Midbrain (tissue), 1 donor: ENCODE measurements around the gene OCIAD1.
A peak's percentile ranks its signal among the peaks of the same experiment; 100 is the strongest.
"Not testable (repeated sequence)": the region's sequence is repeated elsewhere in the genome, so short reads cannot be mapped to it uniquely, and the experiment has no call there.

Experiments used
- DNase-seq: peaks from one replicate; lab custom pipeline; 2025; lab: John Stamatoyannopoulos, UW

The OCIAD1 gene

GRCh38 chr4:48816971-48817370 lies 13.9 kb upstream of the OCIAD1 start:
- DNase-seq = no peak

- DNase-seq = not testable (repeated sequence)
Observed at GRCh38 chr4:48821431-48821830, 9.5 kb upstream of the OCIAD1 start.

GRCh38 chr4:48827622-48828021 lies 3.3 kb upstream of the OCIAD1 start:
- DNase-seq = no peak

- DNase-seq = no peak
Observed at GRCh38 chr4:48831532-48832030, 693 bp downstream of the OCIAD1 start.

- DNase-seq = no peak
Observed at GRCh38 chr4:48832571-48832970, 1.7 kb downstream of the OCIAD1 start.

- no peak for DNase-seq
Observed at GRCh38 chr4:48836658-48837057, 5.8 kb downstream of the OCIAD1 start.

GRCh38 chr4:48841045-48841827 lies 10.3 kb downstream of the OCIAD1 start:
- no peak for DNase-seq

GRCh38 chr4:48844843-48845242 lies 14.0 kb downstream of the OCIAD1 start:
- no peak for DNase-seq

GRCh38 chr4:48848799-48849198 lies 17.9 kb downstream of the OCIAD1 start:
- not testable (repeated sequence) for DNase-seq

- DNase-seq = no peak
Observed at GRCh38 chr4:48851651-48852050, 20.8 kb downstream of the OCIAD1 start.

- DNase-seq = no peak
Observed at GRCh38 chr4:48853604-48854394, 22.9 kb downstream of the OCIAD1 start.

- DNase-seq = no peak
Observed at GRCh38 chr4:48854395-48854683, 23.5 kb downstream of the OCIAD1 start.

GRCh38 chr4:48854982-48855381 lies 24.1 kb downstream of the OCIAD1 start:
- DNase-seq = no peak

GRCh38 chr4:48858130-48858529 lies 27.2 kb downstream of the OCIAD1 start:
- DNase-seq = no peak

- DNase-seq = no peak
Observed at GRCh38 chr4:48862038-48862437, 31.1 kb downstream of the OCIAD1 start.

GRCh38 chr4:48862661-48863060 lies 31.8 kb downstream of the OCIAD1 start:
- DNase-seq = no peak

- DNase-seq = no peak
Observed at GRCh38 chr4:48863728-48864127, 32.8 kb downstream of the OCIAD1 start.

- not testable (repeated sequence) for DNase-seq
Observed at GRCh38 chr4:48864696-48865095, 33.8 kb downstream of the OCIAD1 start.

- peak; percentile 10 for DNase-seq
Observed at GRCh38 chr4:48877827-48878535, 47.1 kb downstream of the OCIAD1 start.

GRCh38 chr4:48879561-48880442 lies 48.9 kb downstream of the OCIAD1 start:
- DNase-seq = no peak

GRCh38 chr4:48881646-48882045 lies 50.8 kb downstream of the OCIAD1 start:
- not testable (repeated sequence) for DNase-seq

GRCh38 chr4:48889750-48890149 lies 58.9 kb downstream of the OCIAD1 start:
- not testable (repeated sequence) for DNase-seq
